Omental fat pad (tissue), 4 donors: Measurements from ENCODE around the gene KLHDC7A. TPM values are rescaled to one million over a fixed set of nuclear protein-coding genes. Genes with fewer than 3 reads are reported as not detected.

Experiments used
- ATAC-seq: fragments of 150-250 bp; one replicate; pipeline ENCODE4 v1.9.1; 2016; ENCODE audit warnings: mild to moderate bottlenecking, moderate library complexity; ENCODE audit not compliant: low FRiP score
- DNase-seq: peaks from one replicate; pipeline ENCODE4 v3.0.0-alpha.2; 2019; ENCODE audit warnings: low spot score
- CTCF ChIP-seq, 3 donors: fragments of 450-650 bp; IDR thresholded peaks; one replicate each; pipeline ENCODE4 v1.5.1; 2016 to 2017; ENCODE audit warnings: antibody characterized with exemption in 3 of 3, mild to moderate bottlenecking in 3 of 3, moderate library complexity in 2 of 3
- total RNA-seq, 4 donors: library from RNA; depleted of rRNA; stranded (reverse); fragments of >200 nt; gene quantifications; one replicate each; pipeline ENCODE4 v1.1.0, GENCODE V29; 2016

KLHDC7A gene
- total RNA-seq, 4 donors from 2014 or later, result 0.28 to 0.32 TPM; not detected in 2

GRCh38 chr1:18482721-18483425 lies 2.1 kb downstream of the KLHDC7A start:
- no peak for TF ChIP-seq CTCF (IDR thresholded peaks at IDR 0.05)
- DNase-seq (no peak), ATAC-seq (no peak)

GRCh38 chr1:18484276-18484675 lies 3.5 kb downstream of the KLHDC7A start:
- DNase-seq (no peak), ATAC-seq (no peak)
- TF ChIP-seq CTCF (IDR thresholded peaks at IDR 0.05), result no peak

DNA sequence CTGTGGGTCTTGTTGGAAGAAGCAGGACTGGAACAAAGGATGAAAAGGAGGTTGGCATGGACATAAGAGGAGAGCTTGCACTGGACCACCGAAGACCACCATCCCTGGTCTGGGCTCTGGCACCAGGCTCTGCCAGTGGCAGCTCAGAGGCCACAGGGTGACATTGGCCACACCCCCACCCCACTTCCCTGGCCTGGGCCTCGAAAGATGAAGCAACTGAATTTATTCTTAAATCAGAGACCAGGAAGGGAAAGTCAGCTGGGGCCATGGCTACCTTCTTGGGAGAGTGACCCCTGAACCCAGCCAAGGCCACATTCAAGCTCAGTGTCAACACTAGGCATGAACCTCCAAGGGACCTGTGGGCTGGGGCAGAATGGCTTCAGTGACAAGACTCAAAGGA lies 4.0 kb downstream of the KLHDC7A start:
- no peak for DNase-seq
- no peak for TF ChIP-seq CTCF (IDR thresholded peaks at IDR 0.05)
- ATAC-seq, result no peak

- ATAC-seq, result no peak
- no peak for TF ChIP-seq CTCF (IDR thresholded peaks at IDR 0.05)
- DNase-seq, result no peak
Observed at GRCh38 chr1:18485227-18485626, 4.5 kb downstream of the KLHDC7A start.

GRCh38 chr1:18486195-18486594 lies 5.5 kb downstream of the KLHDC7A start:
- no peak for TF ChIP-seq CTCF (IDR thresholded peaks at IDR 0.05)
- no peak for ATAC-seq

GRCh38 chr1:18489417-18490143 lies 8.8 kb downstream of the KLHDC7A start:
- DNase-seq (no peak), ATAC-seq (no peak)
- TF ChIP-seq CTCF (IDR thresholded peaks at IDR 0.05), result no peak

More at GRCh38 chr1:18486195-18486594, 5.5 kb downstream of the KLHDC7A start:
- DNase-seq, result no peak

DNA sequence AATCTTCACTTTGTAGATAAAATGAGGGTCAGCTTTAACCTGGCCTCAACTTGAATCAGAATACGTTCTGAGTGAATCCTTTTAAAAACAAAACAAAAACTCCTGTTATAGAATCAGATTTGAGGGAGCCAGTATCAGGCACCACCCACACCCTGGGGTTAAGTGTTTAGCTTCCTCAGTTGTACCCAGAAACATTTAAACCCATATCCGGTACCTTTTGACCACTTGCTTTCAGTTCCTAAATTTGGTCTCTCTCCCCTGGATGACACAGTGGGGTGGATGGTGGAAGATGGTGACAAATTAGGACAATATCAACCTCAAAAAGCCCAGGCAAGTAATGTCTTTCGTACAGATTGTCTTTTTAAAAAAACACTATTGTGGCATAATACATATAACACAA lies 10.4 kb downstream of the KLHDC7A start:
- ATAC-seq (no peak), DNase-seq (no peak)
- no peak for TF ChIP-seq CTCF (IDR thresholded peaks at IDR 0.05)
